B cell (primary cell): ENCODE results near the gene DNAI2. TPM values are rescaled to one million over a fixed set of nuclear protein-coding genes. Genes with fewer than 3 reads are reported as not detected.
A peak's percentile ranks its signal among the peaks of the same experiment; 100 is the strongest.

Experiments
- ATAC-seq: fragments of 200-7000 bp; cut with Tn5 transposase; one replicate; pipeline ENCODE4 v1.10.0; 2021; ENCODE audit warnings: low read depth, mild to moderate bottlenecking, moderate number of reproducible peaks, moderate library complexity
- CTCF ChIA-PET: fragments of 350-600 bp; sonication (Branson Sonifier 250); formaldehyde crosslinking; loops from one replicate; lab custom pipeline; 2021; ENCODE audit warnings: antibody characterized with exemption, inconsistent platforms; lab: Charles Lee
- POLR2A ChIA-PET: fragments of 350-600 bp; sonication (Branson Sonifier 250); formaldehyde crosslinking; loops from one replicate; lab custom pipeline; 2021; ENCODE audit warnings: antibody characterized with exemption; lab: Charles Lee
- DNase-seq: peaks from one replicate; pipeline ENCODE4 v3.0.0; 2013
- H2AFZ ChIP-seq: 2 replicates; pipeline ENCODE4 v1.6.1; 2012; ENCODE audit warnings: mild to moderate bottlenecking, low read depth, low read length; ENCODE audit not compliant: insufficient read depth, poor library complexity, severe bottlenecking
- H3K27ac ChIP-seq, 2 donors: 1 replicate in 1 of 2; 2 replicates in 1 of 2; pipeline ENCODE4 v1.5.1; 2012 to 2013; ENCODE audit warnings: low read length in 2 of 2, mild to moderate bottlenecking in 2 of 2, moderate library complexity in 1 of 2
- H3K27me3 ChIP-seq, 4 experiments: fragments of 200-600 bp in 1 of 4; sonication (generic) in 1 of 4; replicated peaks in 1 of 4; 1 replicate in 2 of 4; 2 replicates in 2 of 4; pipeline versions ENCODE4 v1.6.1 to v1.7.0; 2013 to 2016; ENCODE audit warnings: low read length in 3 of 4, mild to moderate bottlenecking in 2 of 4, mixed read lengths in 1 of 4, moderate library complexity in 1 of 4; ENCODE audit not compliant: insufficient read depth in 4 of 4, control insufficient read depth in 3 of 4; ENCODE audit errors: control extremely low read depth in 1 of 4
- H3K36me3 ChIP-seq, 2 experiments: replicated peaks in 1 of 2; 1 replicate in 1 of 2; 2 replicates in 1 of 2; pipeline versions ENCODE4 v1.6.1 to v1.7.1; 2013; ENCODE audit warnings: low read length in 1 of 2; ENCODE audit not compliant: insufficient read depth in 2 of 2, control insufficient read depth in 1 of 2; ENCODE audit errors: control extremely low read depth in 1 of 2, extremely low read depth in 1 of 2
- H3K4me1 ChIP-seq, 2 donors: fragments of 200-600 bp in 1 of 2; sonication (generic) in 1 of 2; 1 replicate in 1 of 2; 2 replicates in 1 of 2; pipeline versions ENCODE4 v1.5.1 to v1.6.1; 2013 to 2017; ENCODE audit warnings: low read length in 2 of 2; ENCODE audit not compliant: control insufficient read depth in 2 of 2, insufficient read depth in 2 of 2
- H3K4me2 ChIP-seq: replicated peaks from 2 replicates; pipeline ENCODE3; 2012; ENCODE audit warnings: mild to moderate bottlenecking, low read depth, low read length; ENCODE audit not compliant: poor library complexity, severe bottlenecking
- H3K4me3 ChIP-seq, 5 experiments: fragments of 200-600 bp in 1 of 5; sonication (generic) in 1 of 5; 1 replicate in 3 of 5; 2 replicates in 2 of 5; pipeline versions ENCODE4 v1.5.1 to v1.7.0; 2011 to 2016; ENCODE audit warnings: low read length in 4 of 5, mild to moderate bottlenecking in 4 of 5, low read depth in 2 of 5, control low read depth in 1 of 5, moderate library complexity in 1 of 5; ENCODE audit not compliant: insufficient read depth in 1 of 5; ENCODE audit errors: control extremely low read depth in 1 of 5, extremely low read depth in 1 of 5
- H3K79me2 ChIP-seq: fragments of 200-600 bp; sonication (generic); one replicate; pipeline ENCODE4 v1.6.0; 2016; ENCODE audit warnings: low read length; ENCODE audit not compliant: control insufficient read depth, insufficient read depth
- H3K9ac ChIP-seq: fragments of 200-600 bp; sonication (generic); 2 replicates; pipeline ENCODE4 v1.6.1; 2017; ENCODE audit warnings: mild to moderate bottlenecking, low read length, moderate library complexity
- H3K9me3 ChIP-seq, 3 donors: one replicate each; pipeline versions ENCODE4 v1.6.1 to v1.7.1; 2013; ENCODE audit warnings: low read length in 2 of 3; ENCODE audit not compliant: control insufficient read depth in 2 of 3, insufficient read depth in 1 of 3; ENCODE audit errors: control extremely low read depth in 1 of 3
- H4K20me1 ChIP-seq: 2 replicates; pipeline ENCODE4 v1.6.0; 2012; ENCODE audit warnings: mild to moderate bottlenecking, low read length; ENCODE audit not compliant: insufficient read depth, control insufficient read depth, poor library complexity, severe bottlenecking
- H3K27ac Mint-ChIP-seq: one replicate; pipeline ENCODE4 v1.8.0; 2021; ENCODE audit warnings: mixed read lengths
- H3K27me3 Mint-ChIP-seq: one replicate; pipeline ENCODE4 v1.8.0; 2021; ENCODE audit warnings: mixed read lengths
- H3K4me1 Mint-ChIP-seq: one replicate; pipeline ENCODE4 v1.8.0; 2021; ENCODE audit warnings: mixed read lengths
- H3K4me3 Mint-ChIP-seq: one replicate; pipeline ENCODE4 v1.8.0; 2021; ENCODE audit warnings: mixed read lengths
- H3K9me3 Mint-ChIP-seq: one replicate; pipeline ENCODE4 v1.8.0; 2022; ENCODE audit warnings: mixed read lengths; ENCODE audit not compliant: insufficient read depth
- EZH2 ChIP-seq: IDR thresholded peaks from 2 replicates; pipeline ENCODE4 v1.6.1; 2012; ENCODE audit warnings: borderline replicate concordance, low read depth, mild to moderate bottlenecking, moderate library complexity, low read length; ENCODE audit not compliant: insufficient read depth, poor library complexity, severe bottlenecking
- WGBS: methylation state at CpG from one replicate; pipeline ENCODE4 v1.1.5; 2013; ENCODE audit warnings: missing lambda C conversion rate; ENCODE audit not compliant: insufficient coverage; 5-methylcytosine and 5-hydroxymethylcytosine counted together
- intact Hi-C: fragments of 100-400 bp; cut with micrococcal nuclease; formaldehyde crosslinking; loops from one replicate; pipeline ENCODE4 v1.10.0; 2022
- polyA plus RNA-seq: library from polyadenylated mRNA; depleted of rRNA; stranded (reverse); fragments of >200 nt; gene quantifications from 2 replicates; pipeline ENCODE4 v1.2.3, GENCODE V29; 2012
- total RNA-seq, 2 donors: library from RNA; stranded (reverse); fragments of 120-200 nt in 1 of 2; gene quantifications; 1 replicate in 1 of 2; 2 replicates in 1 of 2; pipeline versions ENCODE4 v1.2.3 to v1.2.4, GENCODE V29; 2013 to 2022
- TF ChIP-seq, protein P1 (sequence below): fragments of 200-600 bp; IDR thresholded peaks from one replicate; pipeline ENCODE4 v1.8.0; 2022; ENCODE audit warnings: antibody characterized with exemption, mild to moderate bottlenecking

The DNAI2 gene
- total and polyA plus RNA-seq, 2 donors (not counting 1 experiment from before 2014, with no cell fraction given) = not detected

GRCh38 chr17:74272731-74273201, 1.3 kb upstream of the DNAI2 start:
- no peak overlapping the region for H3K9ac ChIP-seq
- H3K9me3 ChIP-seq = no peaks in the 10 kb centered on the region
- no peaks in the 10 kb centered on the region for H3K36me3 ChIP-seq
- no peak overlapping the region for H3K4me2 ChIP-seq
- H3K79me2 ChIP-seq = no peaks in the 10 kb centered on the region
- no peak overlapping the region for H3K4me3 ChIP-seq
- Mint-ChIP-seq H3K4me1 (peaks cover 13% of the 10 kb centered on the region), H3K4me3 (no peak overlapping the region), H3K9me3 (no peaks in the 10 kb centered on the region), H3K27me3 (peaks cover 49% of the 10 kb centered on the region), H3K27ac (no peak overlapping the region)
- ChIA-PET CTCF (no interaction called here), POLR2A (no interaction called here)
- TF ChIP-seq, protein P1, sequence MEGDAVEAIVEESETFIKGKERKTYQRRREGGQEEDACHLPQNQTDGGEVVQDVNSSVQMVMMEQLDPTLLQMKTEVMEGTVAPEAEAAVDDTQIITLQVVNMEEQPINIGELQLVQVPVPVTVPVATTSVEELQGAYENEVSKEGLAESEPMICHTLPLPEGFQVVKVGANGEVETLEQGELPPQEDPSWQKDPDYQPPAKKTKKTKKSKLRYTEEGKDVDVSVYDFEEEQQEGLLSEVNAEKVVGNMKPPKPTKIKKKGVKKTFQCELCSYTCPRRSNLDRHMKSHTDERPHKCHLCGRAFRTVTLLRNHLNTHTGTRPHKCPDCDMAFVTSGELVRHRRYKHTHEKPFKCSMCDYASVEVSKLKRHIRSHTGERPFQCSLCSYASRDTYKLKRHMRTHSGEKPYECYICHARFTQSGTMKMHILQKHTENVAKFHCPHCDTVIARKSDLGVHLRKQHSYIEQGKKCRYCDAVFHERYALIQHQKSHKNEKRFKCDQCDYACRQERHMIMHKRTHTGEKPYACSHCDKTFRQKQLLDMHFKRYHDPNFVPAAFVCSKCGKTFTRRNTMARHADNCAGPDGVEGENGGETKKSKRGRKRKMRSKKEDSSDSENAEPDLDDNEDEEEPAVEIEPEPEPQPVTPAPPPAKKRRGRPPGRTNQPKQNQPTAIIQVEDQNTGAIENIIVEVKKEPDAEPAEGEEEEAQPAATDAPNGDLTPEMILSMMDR = no peak
- no peak for TF ChIP-seq EZH2
- H2AFZ ChIP-seq = no peak overlapping the region
- peaks cover 12 to 14% of the 10 kb centered on the region in 2 donors for H3K4me1 ChIP-seq
- H3K27me3 ChIP-seq = peaks cover 0 to 14% (median 0%) of the 10 kb centered on the region in 4 experiments
- H3K27ac ChIP-seq = no peak overlapping the region
- 94% methylated on average over 7 of the region's 10 CpGs for WGBS
- DNase-seq (no peak), ATAC-seq (no peak)
- intact Hi-C loops = no loop called here
- H4K20me1 ChIP-seq = no peaks in the 10 kb centered on the region

DNA sequence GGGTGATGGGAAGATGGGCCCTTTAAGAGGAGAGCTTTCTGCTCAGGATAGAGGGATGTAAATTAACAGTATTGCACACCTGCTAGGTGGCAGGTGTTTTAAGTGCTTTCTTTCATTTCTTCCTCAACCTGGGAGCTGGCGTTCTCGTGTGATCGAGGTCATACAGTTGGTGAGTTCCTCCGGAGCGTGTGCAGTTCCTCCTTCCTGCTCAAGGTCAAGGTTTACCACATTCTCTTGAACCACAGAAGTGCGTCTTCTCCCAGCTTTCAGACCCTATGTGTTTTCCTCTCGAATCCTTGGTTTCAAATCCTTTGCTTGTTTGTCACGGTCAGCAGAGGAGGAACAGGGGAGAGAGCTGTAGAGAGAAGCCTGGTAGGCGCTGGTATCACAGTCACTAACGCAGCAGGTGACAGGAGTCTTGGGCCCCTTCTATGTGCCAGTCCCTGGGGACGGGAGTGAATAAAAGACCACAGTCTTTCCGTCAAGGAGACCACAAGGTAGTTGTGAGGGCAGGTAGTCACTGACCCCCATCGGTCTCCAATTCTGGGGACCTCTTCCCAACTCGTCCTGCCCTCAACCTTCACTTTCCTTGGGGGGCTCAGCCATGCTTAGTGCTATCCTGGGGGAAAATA, 791 bp downstream of the DNAI2 start:
- no peak for TF ChIP-seq EZH2
- TF ChIP-seq, protein P1 = no peak
- Histone ChIP-seq H3K4me1 (peaks cover 12 to 15% of the 10 kb centered on the region in 2 donors), H2AFZ (no peak overlapping the region), H4K20me1 (no peaks in the 10 kb centered on the region), H3K4me3 (no peak overlapping the region), H3K36me3 (no peaks in the 10 kb centered on the region), H3K27me3 (peaks cover 0 to 9% (median 0%) of the 10 kb centered on the region in 4 experiments), H3K4me2 (peak overlapping the region; percentile 59), H3K79me2 (no peaks in the 10 kb centered on the region), H3K9ac (peak overlapping the region; percentile 29), H3K9me3 (no peaks in the 10 kb centered on the region), H3K27ac (no peak overlapping the region)
- ATAC-seq = no peak
- ChIA-PET POLR2A (no interaction called here), CTCF (no interaction called here)
- Mint-ChIP-seq H3K4me3 (peak overlapping the region; percentile 29), H3K9me3 (no peaks in the 10 kb centered on the region), H3K4me1 (peaks cover 14% of the 10 kb centered on the region), H3K27me3 (peaks cover 41% of the 10 kb centered on the region), H3K27ac (no peak overlapping the region)
- DNase-seq = no peak
- intact Hi-C loops = no loop called here
- whole genome bisulfite sequencing = 25% methylated on average over 10 of the region's 14 CpGs
